ENCODE measurements around the gene PAGR1. TPM values are rescaled to one million over a fixed set of nuclear protein-coding genes. Genes with fewer than 3 reads are reported as not detected.

PAGR1 gene
- polyA plus RNA-seq, 3 donors from 2014 or later = 44.8 to 55.2 (median 46.1) TPM

DNA sequence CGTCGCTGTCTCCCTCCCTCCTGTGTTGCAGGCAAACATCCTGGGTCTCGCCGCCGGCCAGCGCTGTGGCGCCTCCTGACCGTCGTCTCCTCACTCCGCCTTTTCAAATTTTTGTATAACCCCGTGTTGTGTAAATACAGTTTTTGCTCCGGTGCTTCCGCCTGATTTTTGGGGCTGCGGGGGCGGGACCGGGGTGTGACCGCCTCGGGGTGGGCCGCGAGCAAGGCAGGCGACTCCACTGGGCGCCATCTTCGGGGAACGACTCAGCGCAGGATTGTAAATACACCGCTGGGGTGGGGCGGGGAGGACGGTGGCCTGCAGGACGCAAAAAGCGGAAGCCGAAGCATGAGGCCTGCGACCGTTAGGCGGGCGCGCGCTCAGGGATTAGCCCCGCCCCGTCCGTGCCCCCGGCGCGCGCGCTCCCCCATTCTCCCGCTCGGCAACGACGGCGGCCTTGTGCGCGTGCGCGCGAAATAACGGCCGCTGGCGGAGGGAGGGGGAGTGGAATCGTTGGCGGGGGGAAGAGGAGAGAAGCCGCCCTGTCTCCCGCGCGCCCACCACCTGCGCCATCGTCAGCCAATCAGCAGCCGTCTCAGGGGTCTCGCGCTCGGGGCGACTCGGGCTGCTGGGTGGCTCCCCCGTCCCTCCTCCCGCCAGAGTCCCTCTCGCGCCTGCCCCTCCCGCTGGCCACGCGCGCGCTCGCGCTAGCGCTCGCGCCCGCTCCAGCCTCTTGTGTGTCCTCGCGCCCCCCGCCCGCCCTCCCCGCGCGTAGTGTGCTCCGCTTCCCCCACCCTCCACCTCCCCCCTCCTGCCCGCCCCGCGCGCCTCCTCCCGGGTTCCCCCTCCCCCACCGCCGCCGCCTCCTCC, 10.5 kb upstream of the PAGR1 start:
- Mint-ChIP-seq H3K4me1 (peaks cover 38 to 40% of the 10 kb centered on the region in 2 donors), H3K9me3 (no peaks in the 10 kb centered on the region)

DNA sequence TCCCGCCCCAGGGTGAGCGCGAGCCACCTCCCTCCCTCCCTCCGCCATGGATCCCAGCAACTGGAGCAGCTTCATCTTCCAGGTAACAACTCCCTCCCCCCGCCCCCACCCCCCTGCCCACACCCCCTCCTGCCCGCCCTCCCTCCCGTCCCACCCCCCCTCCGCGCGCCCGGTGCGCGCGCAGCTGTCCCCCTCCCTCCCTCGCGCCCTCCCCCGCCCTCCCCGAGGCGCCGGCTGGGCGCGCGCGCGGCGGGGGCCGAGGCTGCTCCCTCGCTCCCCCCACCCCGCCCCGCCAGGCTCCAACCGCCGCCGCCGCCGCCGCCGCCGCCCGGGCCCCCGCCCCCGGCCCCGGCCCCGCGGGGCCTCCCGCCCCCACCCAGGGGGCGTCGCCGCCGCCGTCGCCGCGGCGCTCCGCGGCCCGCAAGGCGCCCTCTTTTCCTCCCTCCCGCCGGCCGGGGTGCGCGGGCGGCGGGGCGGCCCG, 9.8 kb upstream of the PAGR1 start, which contains the start of gene MAZ:
Gene MAZ, plus strand, starts transcription at position 431 of the 481 bp plus-strand sequence. CDS start 173 bp downstream, outside the sequence.
- peak within 1 kb of the TSS; percentile 96 to 100 (median 100) for H3K27ac Mint-ChIP-seq
- H3K4me3 Mint-ChIP-seq = peak within 1 kb of the TSS; percentile 96 to 100 (median 99)
- H3K9me3 Mint-ChIP-seq = no peaks in the 10 kb centered on the region
- H3K4me1 Mint-ChIP-seq = peaks cover 44 to 47% of the 10 kb centered on the region in 2 donors
- H3K27me3 Mint-ChIP-seq (ENCODE audit: low read depth in 3 of 3) = peaks cover 35 to 41% (median 35%) of the 10 kb centered on the region in 3 donors
- peaks cover 4 to 10% (median 4%) of the 10 kb centered on the region in 3 donors for H3K36me3 Mint-ChIP-seq
- DNase-seq = peak; percentile 62 to 78 (median 76)

More for the DNA sequence above, 10.5 kb upstream of the PAGR1 start:
- peaks cover 30 to 39% (median 31%) of the 10 kb centered on the region in 3 donors for H3K27me3 Mint-ChIP-seq (ENCODE audit: low read depth in 3 of 3)
- peak overlapping the region; percentile 93 to 100 (median 99) for H3K27ac Mint-ChIP-seq
- peak; percentile 97 to 98 (median 98) for DNase-seq
- peak overlapping the region; percentile 96 to 100 (median 99) for H3K4me3 Mint-ChIP-seq
- peaks cover 4 to 15% (median 7%) of the 10 kb centered on the region in 3 donors for H3K36me3 Mint-ChIP-seq

DNA sequence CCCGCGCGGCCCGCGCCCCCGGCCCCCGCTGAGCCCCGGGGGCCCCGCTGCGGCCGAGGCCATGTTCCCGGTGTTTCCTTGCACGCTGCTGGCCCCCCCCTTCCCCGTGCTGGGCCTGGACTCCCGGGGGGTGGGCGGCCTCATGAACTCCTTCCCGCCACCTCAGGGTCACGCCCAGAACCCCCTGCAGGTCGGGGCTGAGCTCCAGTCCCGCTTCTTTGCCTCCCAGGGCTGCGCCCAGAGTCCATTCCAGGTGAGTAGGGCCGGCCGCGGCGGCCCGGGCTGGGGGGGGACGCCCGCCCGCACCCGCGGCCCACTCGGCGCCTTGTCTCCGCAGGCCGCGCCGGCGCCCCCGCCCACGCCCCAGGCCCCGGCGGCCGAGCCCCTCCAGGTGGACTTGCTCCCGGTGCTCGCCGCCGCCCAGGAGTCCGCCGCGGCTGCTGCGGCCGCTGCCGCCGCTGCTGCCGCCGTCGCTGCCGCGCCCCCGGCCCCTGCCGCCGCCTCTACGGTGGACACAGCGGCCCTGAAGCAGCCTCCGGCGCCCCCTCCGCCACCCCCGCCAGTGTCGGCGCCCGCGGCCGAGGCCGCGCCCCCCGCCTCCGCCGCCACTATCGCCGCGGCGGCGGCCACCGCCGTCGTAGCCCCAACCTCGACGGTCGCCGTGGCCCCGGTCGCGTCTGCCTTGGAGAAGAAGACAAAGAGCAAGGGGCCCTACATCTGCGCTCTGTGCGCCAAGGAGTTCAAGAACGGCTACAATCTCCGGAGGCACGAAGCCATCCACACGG, 9.1 kb upstream of the PAGR1 start:
- H3K36me3 Mint-ChIP-seq = peaks cover 4% of the 10 kb centered on the region in 3 donors
- peaks cover 51 to 53% of the 10 kb centered on the region in 2 donors for H3K4me1 Mint-ChIP-seq
- H3K27me3 Mint-ChIP-seq (ENCODE audit: low read depth in 3 of 3) = peaks cover 35 to 43% (median 42%) of the 10 kb centered on the region in 3 donors
- peak in 2 of 3 donors; percentile 48 to 50 for DNase-seq
- peak overlapping the region; percentile 94 to 100 (median 100) for H3K27ac Mint-ChIP-seq
- H3K4me3 Mint-ChIP-seq = peak overlapping the region; percentile 90 to 98 (median 95)
- H3K9me3 Mint-ChIP-seq = no peaks in the 10 kb centered on the region

DNA sequence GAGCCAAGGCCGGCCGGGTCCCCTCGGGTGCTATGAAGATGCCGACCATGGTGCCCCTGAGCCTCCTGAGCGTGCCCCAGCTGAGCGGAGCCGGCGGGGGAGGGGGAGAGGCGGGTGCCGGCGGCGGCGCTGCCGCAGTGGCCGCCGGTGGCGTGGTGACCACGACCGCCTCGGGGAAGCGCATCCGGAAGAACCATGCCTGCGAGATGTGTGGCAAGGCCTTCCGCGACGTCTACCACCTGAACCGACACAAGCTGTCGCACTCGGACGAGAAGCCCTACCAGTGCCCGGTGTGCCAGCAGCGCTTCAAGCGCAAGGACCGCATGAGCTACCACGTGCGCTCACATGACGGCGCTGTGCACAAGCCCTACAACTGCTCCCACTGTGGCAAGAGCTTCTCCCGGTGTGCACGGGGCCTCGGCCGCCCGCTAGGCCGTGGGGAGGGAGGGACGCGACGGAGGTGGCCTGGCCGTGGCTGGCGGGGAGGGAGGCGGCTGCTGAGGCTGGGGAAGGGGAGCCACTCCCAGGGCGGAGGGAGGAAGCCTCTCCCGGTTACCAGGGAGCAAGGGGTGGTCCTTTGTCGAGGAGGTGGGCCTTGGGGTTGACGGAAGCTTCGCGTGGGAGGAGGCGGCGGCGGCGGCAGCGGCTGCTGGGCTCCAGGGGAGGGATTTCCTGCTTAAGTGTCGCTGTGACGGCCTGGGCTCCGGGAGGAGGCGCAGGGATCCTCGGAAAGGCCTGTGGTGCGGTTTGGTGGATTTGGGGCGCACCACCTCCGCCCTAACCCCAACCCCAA, 8.3 kb upstream of the PAGR1 start:
- Mint-ChIP-seq H3K4me1 (peaks cover 52 to 55% of the 10 kb centered on the region in 2 donors), H3K27me3 (ENCODE audit: low read depth in 3 of 3) (peaks cover 35 to 45% (median 42%) of the 10 kb centered on the region in 3 donors), H3K27ac (peak overlapping the region; percentile 96 to 100 (median 100)), H3K36me3 (peaks cover 4% of the 10 kb centered on the region in 3 donors), H3K4me3 (peak overlapping the region; percentile 90 to 98 (median 95)), H3K9me3 (no peaks in the 10 kb centered on the region)
- DNase-seq = peak; percentile 91 to 93 (median 92)

DNA sequence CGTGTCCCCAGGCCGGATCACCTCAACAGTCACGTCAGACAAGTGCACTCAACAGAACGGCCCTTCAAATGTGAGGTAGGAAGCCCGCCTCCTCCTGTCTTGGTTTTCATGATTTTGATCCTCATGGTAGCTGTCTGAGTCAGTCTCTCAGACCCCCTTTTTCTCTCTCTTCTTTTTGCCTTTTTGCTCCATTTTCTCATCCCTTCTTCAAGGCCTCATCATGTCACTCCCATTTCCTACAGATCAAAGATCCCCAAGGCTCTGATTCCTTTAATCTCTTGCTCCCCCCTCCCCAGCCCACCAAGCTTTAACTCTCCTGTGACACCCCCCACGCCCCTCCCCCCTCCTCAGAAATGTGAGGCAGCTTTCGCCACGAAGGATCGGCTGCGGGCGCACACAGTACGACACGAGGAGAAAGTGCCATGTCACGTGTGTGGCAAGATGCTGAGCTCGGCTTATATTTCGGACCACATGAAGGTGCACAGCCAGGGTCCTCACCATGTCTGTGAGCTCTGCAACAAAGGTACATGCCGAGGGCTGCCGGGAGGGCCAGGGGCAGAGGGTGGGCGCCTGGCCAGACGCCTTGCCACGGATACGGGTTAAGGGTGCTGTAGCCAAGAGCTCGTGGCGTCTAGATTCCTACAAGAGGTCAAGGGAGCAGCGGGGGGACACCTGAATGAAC, 7.6 kb upstream of the PAGR1 start:
- H3K4me1 Mint-ChIP-seq = peaks cover 52 to 55% of the 10 kb centered on the region in 2 donors
- H3K36me3 Mint-ChIP-seq = peaks cover 4% of the 10 kb centered on the region in 3 donors

DNA sequence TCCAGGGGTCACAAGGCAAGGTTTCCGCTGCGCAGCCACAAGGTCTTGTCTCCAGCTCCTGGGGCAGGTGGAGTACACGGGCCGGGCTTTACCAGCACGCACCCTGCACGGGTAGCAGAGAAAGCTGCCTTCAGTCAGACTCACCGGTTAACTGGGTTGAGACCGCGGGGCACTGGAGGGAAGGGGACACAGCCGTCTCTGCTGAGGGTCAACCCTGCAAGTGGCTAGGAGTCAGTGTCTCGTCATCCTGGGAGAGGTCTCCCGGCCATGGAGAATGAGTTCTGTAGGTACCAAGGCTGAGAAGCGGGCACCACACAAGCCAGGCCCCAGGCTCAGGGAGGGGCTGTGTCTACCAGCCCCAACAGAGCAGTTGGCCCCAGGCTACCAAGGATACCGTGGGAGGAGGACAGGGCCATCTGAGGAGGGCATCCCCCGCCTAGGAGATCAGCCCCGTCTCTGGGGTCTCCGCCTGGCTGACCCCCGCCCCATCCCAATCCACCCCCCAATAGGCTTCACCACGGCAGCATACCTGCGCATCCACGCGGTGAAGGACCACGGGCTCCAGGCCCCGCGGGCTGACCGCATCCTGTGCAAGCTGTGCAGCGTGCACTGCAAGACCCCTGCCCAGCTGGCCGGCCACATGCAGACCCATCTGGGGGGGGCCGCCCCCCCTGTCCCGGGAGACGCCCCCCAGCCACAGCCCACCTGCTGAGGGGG, 6.8 kb upstream of the PAGR1 start:
- Mint-ChIP-seq H3K4me3 (peak overlapping the region; percentile 90 to 98 (median 95)), H3K4me1 (peaks cover 44 to 49% of the 10 kb centered on the region in 2 donors), H3K9me3 (no peaks in the 10 kb centered on the region), H3K27me3 (ENCODE audit: low read depth in 3 of 3) (peaks cover 38 to 42% (median 42%) of the 10 kb centered on the region in 3 donors), H3K27ac (peak overlapping the region; percentile 96 to 100 (median 100)), H3K36me3 (peaks cover 4% of the 10 kb centered on the region in 3 donors)
- no peak for DNase-seq

More for the DNA sequence above, 7.6 kb upstream of the PAGR1 start:
- Mint-ChIP-seq H3K9me3 (no peaks in the 10 kb centered on the region), H3K4me3 (peak overlapping the region; percentile 90 to 98 (median 95)), H3K27ac (peak overlapping the region; percentile 96 to 100 (median 100)), H3K27me3 (ENCODE audit: low read depth in 3 of 3) (peaks cover 38 to 44% (median 42%) of the 10 kb centered on the region in 3 donors)
- peak in 1 of 3 donors; percentile 48 for DNase-seq

DNA sequence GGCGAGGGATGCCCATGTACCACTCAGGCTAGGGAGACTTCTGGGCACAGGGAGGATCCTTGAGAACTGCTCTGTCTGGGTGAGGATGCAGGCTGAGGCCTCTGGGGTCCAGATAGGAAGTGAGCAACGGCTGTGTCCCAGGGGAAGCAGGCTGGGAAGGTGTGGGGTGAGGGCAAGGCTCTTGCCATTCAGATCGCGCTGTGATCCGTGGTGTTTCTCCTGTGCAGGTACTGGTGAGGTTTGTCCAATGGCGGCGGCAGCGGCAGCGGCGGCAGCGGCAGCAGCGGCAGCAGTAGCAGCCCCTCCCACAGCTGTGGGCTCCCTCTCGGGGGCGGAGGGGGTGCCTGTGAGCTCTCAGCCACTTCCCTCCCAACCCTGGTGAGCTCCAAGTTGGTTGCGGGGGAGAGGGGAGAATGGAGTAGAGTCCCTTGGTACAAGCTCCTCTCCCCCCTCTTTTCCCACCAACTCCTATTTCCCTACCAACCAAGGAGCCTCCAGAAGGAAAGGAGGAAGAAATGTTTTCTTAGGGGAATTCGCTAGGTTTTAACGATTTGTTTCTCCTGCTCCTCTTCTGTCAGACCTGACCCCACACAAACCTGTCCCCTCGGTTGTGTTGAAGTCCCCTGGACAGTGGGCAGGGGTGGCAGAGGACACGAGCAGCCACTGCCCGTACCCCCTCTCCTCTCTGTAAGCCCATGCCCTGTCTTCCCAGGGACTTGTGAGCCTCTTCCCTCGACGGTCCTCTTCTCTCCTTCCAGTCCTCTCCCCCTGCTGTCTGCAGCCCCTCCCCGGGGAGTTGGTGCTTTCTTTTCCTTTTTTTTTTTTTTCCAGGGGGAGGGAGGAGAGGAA, 5.9 kb upstream of the PAGR1 start:
- peak in 1 of 3 donors; percentile 49 for DNase-seq
- no peaks in the 10 kb centered on the region for H3K9me3 Mint-ChIP-seq
- H3K4me3 Mint-ChIP-seq = peak overlapping the region; percentile 60 to 87 (median 85)
- peak overlapping the region; percentile 84 to 96 (median 94) for H3K27ac Mint-ChIP-seq
- peaks cover 4% of the 10 kb centered on the region in 3 donors for H3K36me3 Mint-ChIP-seq
- peaks cover 32 to 40% (median 40%) of the 10 kb centered on the region in 3 donors for H3K27me3 Mint-ChIP-seq (ENCODE audit: low read depth in 3 of 3)
- peaks cover 41 to 47% of the 10 kb centered on the region in 2 donors for H3K4me1 Mint-ChIP-seq

DNA sequence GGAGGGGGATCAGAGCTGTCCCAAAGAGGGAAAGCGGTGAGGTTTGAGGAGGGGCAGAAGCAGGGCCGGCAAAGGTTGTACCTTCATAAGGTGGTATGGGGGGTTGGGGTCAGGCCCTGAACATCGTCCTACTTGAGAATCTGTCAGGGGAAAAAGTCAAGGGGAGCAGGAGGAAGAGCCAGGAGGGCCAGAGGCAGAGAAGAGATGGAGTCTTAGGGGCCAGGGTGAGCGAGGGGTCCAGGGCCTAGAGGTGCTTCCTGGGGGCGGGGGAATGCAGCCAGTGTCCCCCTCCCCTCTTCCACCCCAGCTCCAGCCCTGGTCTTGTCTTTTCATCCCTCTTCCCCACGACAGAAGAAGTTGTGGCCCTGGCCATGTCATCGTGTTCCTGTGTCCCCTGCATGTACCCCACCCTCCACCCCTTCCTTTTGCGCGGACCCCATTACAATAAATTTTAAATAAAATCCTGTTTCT, 5.2 kb upstream of the PAGR1 start:
- Mint-ChIP-seq H3K36me3 (peaks cover 4 to 5% (median 4%) of the 10 kb centered on the region in 3 donors), H3K27me3 (ENCODE audit: low read depth in 3 of 3) (peaks cover 29 to 39% (median 37%) of the 10 kb centered on the region in 3 donors), H3K4me1 (peaks cover 44 to 50% of the 10 kb centered on the region in 2 donors), H3K4me3 (peak overlapping the region; percentile 85 to 89 (median 87)), H3K9me3 (no peaks in the 10 kb centered on the region), H3K27ac (peak overlapping the region; percentile 84 to 96 (median 94))
- no peak for DNase-seq

DNA sequence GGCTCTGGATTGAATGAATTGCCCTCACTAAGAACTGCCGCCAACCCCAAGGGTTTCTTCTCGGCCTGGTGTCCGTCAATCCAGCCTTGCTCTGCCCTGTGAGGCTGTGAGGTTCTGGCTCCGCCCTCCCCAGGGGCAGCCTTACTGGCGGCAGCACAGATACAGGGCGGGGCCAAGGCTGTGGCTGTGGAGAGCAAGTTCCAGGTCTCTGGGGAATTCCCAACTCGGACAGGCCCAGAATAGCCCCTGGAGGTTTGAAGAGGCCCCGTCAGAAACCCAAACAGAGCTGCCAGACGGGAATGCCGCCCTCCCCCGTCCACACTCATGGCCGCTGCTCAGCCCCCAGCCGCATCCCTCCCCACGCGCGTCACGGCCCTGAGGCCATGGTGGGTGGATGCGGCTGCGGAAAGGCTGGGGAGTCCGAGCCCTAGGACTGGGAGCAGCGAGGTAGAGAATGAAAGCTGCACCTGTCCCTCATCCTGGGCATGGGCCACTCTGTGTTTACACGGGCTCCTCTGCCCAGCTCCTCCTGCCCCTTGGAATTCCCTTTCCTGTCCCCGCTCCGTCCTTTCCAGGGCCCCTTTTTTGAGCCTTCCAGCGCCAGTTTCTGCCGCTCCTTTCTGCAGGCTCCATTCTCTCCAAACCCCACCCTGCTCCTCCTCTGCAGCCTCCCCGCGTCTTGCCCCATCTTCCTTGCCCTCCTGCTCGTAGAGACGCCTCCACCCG, 4.6 kb upstream of the PAGR1 start:
- Mint-ChIP-seq H3K4me1 (peaks cover 49 to 53% of the 10 kb centered on the region in 2 donors), H3K27ac (peak overlapping the region; percentile 84 to 96 (median 94)), H3K4me3 (peak overlapping the region; percentile 85 to 89 (median 87))

DNA sequence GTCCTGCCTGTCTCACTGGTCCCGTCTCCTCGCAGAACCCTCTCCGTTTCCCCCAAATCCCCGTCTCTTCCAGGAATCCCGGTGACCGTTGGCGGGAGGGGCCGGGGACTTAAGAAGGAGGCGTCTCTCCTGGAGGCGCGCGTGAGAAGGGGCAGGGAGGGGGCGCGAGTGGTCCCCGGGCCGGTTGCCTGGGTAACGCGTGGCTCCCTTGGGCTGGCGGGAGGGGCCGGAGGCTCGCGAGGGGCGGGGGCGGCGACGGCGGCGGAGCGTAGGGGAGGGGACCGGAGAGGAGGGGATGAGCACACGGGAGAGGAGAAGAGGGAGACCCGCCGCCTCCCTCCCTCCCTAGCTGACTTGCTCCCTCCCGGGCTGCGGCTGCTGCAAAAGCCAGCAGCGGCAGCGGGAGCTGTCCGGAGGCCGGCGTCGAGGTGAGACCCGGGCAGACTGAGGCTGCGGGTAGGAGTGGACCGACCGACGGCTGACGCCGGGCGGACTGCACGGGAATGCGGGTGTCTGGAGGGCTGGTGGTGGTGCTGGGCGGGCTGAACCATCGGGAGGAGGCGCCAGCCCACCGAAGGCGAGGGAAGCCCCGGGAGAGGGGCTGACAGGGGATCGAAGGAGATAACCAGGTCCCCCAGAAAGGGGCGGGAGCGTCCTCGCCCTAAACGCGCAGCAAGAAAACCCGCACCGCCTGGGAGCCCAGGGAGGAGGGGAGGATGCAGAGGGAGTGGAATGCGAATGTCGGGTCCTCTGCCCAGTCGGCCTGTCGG, 3.9 kb upstream of the PAGR1 start, which contains the start of gene PRRT2:
Gene PRRT2, plus strand, starts transcription at position 298 of the 770 bp plus-strand sequence. CDS start 862 bp downstream, outside the sequence.
- Mint-ChIP-seq H3K4me1 (peaks cover 55 to 58% of the 10 kb centered on the region in 2 donors), H3K4me3 (peak within 1 kb of the TSS; percentile 85 to 89 (median 87)), H3K27ac (peak within 1 kb of the TSS; percentile 84 to 96 (median 94)), H3K36me3 (peaks cover 4 to 9% (median 4%) of the 10 kb centered on the region in 3 donors), H3K9me3 (no peaks in the 10 kb centered on the region), H3K27me3 (ENCODE audit: low read depth in 3 of 3) (peaks cover 30 to 42% (median 39%) of the 10 kb centered on the region in 3 donors)
- peak; percentile 50 to 55 (median 51) for DNase-seq

More for the DNA sequence above, 4.6 kb upstream of the PAGR1 start:
- peak; percentile 76 to 84 (median 80) for DNase-seq
- H3K27me3 Mint-ChIP-seq (ENCODE audit: low read depth in 3 of 3) = peaks cover 32 to 42% (median 40%) of the 10 kb centered on the region in 3 donors
- H3K36me3 Mint-ChIP-seq = peaks cover 4 to 9% (median 4%) of the 10 kb centered on the region in 3 donors
- no peaks in the 10 kb centered on the region for H3K9me3 Mint-ChIP-seq

All from immature natural killer cell (primary cell).